ENCODE data around the gene MCIDAS.

The MCIDAS gene

DNA sequence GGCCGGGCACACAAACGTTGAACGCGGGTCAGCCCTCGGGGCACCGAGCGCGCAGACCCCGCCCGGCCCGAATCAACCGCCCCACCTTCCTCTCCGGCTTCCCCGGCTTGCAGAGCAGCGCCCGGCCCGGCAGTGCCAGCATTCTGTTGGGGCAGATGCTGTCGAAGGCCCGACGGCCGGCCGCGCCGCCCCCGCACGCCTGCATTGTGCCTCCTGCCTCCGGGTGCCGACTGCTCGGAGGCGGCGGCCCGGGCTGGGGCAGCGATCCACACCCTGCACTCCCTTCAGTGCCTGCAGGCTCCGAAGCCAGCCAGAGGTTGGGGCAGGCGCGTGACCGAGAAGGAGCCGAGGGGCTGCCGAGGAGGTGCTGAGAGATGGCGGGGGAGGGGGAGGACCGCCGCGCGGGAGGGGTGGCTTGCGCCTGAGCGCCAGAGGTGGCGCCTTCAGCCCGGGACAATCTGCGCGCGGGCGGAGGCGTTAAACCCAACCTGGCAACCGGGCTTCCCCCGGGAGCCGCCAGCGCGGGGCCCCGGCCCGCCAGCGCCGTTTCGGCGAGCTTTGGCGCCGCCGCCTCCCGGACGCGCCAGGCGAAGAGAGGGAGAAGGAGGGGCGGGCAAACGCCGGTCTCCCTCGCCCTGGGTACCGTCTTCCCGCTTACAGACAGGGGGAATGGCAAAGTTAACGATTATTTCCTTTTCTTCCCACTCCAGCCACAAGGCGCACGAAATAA is at the start of gene MCIDAS:
TSS of gene MCIDAS (minus strand) at position 382 of the 730 bp plus-strand sequence. CDS start at position 205, 177 bp downstream.
- peak; percentile 90 for DNase-seq

DNA sequence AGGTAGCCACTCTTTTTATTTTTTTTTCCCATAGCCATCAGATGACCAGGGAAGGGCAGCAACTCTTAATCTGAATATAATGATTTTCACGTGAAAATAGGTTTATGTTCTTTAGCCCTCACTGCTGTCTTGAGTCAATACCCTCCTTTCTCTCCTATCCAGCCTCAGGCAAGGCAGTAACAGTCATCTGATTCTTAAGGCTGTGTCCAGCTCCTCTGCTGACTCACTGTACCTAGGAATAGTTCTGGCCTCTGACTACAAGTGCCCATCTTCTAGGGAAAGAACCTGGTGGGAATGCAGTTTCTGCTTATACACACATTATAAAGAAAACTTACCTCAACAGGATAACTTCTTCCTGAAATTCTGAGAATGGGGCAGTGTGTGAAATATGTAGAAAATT is 49.7 kb upstream of the MCIDAS start:
- no peak for DNase-seq

DNA sequence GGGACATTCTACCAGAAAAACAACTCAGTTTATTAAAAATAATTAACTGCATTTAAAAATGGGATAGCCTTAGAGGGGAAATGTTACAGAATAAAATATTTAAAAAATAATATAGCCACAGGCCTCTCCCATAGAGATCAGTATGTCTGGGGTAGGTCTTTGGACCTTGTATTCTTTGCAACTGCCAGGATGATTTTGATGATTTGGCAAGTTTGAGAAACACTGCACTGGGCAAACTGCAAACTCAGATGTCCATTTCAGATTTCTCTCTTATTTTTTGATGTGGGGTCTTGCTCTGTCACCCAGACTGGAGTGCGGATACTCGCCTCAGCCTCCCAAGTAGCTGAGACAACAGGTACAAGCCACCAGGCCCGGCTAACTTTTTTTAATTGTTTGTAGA is 31.2 kb upstream of the MCIDAS start:
- DNase-seq = no peak

DNA sequence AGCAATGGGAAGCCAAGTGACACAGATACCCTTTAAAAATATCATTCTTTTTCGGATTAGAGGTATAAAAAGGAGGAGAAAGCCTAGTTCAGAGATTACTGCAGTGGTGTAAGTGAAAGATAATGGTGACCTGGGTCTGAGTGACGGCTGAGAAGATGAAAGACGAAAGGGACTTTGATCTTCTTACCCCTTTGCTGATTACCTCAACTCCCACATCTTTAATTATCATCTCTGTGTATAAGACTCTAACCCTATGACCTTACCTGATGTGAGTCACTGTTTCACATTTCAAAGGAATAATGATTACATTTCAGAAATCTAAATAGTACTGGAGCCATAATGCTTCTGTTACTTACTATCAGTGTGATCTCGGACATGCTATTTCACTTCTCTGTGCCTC is 27.7 kb upstream of the MCIDAS start:
- no peak for DNase-seq

DNA sequence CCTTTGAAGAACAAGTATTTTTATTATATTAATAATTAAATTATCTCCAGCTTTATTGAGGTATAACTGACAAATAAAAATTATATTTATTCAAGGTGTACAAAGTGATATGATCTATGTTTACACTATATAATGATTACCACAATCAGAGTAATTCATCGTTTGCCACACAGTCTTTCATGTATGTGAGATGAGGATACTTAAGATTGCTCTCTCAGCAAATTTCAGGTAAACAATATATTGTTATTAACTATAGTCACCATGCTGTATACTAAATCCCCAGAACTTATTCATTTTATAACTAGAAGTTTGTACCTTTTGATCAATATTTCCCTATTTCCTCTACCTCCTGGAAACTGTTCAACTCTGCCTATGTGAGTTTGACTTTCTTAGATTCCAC is 22.9 kb upstream of the MCIDAS start:
- no peak for DNase-seq

DNA sequence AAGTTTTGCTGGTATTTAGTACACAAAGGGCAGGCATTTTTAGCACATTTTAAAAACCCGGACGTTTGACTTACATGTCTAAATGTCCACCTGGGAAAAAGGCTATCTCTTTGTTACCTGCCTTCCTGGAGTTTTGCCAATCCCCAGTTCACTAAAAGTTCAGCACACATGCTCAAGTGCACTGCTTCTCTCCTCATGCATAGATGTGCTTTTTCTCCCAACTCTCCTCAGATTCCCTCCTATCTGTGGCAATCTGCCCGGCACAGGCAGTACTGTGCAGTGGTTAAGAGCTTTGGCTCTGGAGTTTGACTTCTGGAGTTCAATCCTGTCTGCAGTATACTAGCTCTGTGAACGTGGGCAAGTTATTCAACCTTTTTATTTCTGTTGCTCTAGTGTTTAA is 14.6 kb upstream of the MCIDAS start:
- peak; percentile 83 for DNase-seq

DNA sequence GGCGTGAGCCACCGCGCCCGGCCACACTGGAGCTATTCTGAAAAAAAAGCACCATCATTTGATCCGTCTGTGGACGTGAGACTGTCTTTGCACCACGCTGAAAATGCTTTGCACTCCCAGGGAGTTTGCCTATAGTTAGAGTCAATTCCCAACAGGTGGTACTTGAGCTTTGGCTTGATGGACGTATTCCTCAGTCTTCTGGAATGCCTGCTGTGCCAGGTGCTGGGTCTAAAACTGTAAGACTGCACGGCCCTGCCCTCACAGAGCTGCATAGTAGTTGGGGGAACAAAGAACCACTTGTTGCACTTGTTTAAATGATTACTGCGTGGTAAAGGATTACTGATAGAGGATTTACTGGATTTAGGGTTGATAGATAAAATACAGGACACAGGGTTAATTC is 9.7 kb upstream of the MCIDAS start:
- no peak for DNase-seq

DNA sequence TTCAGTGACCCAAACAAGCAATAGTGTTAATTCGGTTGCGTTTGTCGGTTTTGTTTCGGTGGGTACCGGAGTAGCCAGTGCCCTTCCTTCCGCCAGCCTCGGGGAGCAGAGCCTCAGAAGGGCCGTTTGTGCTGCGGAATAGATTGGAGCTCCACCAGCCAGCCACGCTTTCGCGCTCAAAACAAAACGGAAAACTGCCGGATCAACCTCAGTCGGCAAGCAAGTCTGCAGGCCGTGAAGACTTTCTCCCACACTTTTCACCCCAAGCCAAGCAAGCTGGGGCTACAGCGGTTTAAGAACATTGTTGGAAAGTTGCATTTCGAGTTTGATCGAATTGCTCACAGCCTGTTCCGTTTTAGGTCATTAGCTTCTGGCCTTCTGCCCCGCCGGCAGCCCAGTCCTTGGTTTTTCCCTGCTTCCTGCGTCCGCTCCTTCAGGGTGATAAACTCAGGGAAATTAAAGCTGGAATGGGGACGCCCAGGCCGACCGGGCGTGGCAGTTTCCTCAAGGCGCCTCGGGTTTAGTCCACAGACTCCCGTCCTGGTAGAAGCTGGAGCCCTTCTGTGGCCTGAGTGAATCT is 7.1 kb upstream of the MCIDAS start:
- DNase-seq = peak; percentile 70

DNA sequence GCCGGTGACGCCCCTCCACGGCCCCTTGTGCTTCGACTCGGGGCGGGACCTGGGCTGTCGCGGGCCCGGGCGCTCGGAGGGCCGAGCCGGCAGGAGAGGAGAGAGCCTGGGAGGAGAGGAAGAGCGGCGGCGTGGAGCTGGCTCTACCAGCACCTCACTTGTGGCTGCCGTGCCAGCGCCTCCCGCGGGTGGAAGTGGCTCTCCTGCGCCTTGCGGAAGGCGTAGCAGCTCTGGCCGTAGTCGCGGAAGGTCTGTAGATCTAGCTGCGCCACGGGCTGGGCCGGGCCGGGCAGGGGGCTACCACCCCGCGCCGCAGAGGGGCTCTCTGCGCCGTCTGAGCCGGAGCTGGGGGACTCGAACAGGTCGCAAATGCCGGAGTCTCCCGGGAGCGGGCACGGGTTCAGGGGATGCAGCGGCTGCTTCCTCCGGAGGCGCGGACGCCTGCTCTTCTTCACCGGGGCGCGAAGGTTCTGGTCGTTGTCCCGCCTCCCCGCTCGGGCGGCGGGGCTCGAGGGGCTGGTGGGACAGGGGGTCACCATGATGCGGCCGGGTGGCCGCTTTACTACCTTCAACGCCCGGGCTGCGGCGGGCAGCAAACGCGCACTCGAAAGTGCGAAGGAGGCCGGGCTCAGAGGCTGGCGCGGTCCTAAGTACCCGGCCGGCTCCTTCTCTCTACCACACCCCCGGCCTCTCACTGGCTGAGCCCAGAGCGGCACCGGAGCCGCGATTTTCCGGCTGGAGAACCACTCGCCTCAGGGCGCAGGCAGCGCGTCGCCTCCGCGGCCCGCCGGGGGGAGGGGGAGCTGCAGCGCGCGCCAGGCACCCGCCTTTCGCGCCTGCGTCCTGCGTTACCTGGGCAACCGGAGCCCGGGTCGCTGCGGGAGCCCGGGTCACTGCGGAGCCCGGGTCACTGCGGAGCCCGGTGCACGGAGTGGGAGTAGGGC is 6.1 kb upstream of the MCIDAS start, which contains the start of gene CCNO:
TSS of gene CCNO (minus strand) at position 624 of the 944 bp plus-strand sequence. CDS start at position 539, 85 bp downstream.
- DNase-seq = peak; percentile 88

DNA sequence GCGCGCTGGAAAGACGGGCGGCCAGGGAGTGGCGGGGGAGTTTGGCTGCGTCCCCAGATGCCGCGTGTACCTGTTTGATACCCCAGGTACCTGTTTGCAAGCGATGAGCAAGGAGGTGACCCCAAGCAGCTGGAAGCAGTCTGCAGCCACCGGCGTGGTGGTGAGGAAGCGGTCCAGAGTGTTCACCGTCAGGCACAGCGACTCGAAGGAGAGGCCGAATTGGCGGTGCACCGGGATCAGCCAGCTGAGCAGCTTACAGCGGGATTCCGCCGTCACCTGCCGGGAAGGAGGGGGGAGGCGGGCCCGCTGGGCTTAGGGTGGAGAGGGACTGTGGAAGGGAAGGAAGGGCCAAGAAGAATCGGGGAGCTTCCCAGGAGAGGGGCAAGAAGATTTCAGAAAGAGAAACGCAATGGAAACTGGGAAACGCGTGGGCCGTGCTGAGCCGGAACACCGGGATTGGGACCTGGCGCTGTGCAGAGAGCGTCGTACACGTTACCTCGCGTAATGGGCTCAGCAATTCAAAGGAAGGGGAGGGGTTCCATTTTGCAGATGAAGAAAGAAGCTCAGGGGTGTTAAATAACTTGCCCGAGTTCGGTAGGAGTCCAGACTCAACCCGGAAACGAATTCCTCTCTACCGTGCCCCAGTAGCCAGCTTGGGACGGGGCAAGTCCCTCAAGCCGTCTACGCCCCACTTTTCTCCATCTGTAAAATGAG is 5.3 kb upstream of the MCIDAS start:
- DNase-seq = peak; percentile 78

DNA sequence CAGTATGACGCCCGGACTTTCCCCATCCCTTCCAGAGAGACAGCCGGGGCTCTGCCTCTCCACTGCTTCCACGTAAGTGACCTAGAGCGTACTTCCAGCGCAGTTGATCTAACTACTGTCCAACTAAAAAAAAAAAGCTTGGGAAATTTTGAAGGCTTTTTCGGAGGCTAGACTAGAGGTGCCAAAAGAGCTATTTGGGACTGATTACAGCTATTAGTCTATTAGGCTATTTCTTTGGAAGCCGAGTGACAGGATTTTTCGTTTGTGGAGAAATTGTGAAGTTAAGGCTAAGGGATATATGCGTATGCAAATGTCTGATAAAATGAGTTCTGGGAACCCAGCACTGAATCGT is 4.8 kb upstream of the MCIDAS start:
- DNase-seq = no peak

DNA sequence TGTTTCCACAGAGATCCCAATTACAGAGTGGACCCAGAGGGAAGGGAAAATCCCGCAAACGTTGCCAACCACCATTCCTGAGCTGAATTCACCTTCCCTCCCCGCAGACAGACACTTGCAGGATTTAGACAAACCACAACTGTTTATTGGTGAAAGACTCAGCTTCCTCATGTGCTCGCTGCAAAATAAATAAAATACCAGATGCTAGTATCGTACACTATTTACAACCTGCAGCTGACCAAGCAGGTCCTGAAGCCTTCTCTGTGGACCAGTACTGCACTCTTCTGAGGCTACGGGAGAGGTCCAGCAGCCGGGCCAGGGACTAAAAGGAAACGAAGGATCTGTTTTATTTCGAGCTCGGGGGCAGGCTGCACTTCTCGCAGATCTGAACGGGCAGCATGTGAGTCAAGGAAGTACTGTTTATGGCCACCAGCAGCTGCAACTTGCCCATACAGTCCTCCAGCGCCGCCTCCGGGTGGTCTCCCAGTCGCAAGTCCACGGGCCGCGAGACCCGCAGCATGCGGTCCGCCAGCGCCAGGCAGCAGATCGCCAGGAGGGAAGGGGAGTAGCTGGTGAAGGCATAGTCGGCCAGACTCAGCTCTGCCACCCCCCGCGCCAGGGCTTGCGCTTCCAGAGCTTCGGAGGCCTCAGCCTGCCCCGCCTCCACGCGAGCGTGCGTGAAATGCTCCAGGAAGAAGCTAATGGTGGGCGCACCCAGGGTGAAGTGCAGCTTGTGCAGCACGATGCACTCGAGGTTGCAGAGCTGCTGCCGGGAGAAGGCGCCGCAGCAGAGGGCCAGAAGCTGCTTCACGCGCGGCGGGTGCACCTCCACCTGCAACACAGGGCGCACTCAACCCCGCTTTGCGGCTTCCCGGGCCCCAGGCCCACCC is 4.2 kb upstream of the MCIDAS start:
- DNase-seq = no peak

DNA sequence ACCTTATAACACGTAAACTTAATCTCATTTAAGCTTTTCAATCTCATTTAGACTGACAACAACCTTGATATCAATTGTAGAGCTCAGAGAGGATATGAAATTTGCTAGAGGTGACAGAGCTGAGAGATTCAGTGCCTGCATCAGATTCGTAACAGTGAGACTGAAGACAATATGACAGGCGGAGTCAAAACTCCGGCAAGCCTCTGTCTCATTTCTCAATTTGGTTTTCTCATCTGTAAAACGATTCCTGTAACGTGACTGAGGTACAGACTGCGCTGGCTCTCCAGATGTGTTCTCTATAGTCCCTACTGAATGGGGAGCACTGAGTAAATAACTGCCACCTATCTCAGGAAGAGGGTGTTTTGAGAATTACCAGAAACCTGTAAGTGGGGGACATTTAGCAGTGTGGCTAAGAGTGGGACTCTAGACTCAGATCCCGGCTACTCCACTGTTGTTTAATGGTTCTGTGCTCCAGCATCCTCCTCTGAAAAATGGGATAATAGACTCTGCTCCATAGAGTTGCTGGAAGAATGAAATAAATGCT is 3.0 kb upstream of the MCIDAS start:
- no peak for DNase-seq

DNA sequence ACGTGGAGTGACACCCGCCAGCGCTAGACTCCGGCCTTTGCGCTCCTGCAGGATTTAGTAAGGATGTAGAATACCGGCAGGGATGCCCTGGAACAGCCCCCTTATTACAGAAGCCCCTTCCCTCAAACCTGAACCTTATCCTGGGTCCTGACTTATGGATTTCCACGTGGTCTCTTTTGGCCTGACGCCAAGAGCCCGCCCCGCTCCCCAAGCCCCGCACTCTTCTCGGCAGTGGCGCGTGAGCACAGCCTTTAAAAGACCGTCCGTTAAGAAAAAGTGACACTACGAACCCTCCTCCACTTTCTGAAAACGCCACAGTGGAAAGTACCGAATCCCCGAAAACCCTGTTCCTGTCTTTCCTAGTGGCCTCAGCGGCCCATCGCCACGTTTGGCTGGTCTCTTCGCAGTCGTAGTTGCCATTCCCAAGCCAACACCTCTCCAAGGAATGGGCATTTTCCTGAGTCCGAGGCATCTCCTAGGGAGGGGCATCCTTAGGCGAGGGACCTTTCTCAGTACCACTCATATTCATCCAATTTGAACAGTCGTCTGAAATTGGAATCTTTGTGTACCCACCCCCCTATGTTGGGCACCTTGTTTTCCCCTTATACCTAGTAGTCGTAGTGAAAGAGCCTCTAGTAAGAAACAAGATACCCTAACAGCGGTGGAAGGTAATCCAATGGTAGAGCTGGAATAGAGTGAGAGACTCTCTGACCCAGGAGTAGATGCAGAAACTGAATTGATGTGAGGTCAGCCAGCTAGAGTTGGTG is 732 bp upstream of the MCIDAS start:
- DNase-seq = no peak

DNA sequence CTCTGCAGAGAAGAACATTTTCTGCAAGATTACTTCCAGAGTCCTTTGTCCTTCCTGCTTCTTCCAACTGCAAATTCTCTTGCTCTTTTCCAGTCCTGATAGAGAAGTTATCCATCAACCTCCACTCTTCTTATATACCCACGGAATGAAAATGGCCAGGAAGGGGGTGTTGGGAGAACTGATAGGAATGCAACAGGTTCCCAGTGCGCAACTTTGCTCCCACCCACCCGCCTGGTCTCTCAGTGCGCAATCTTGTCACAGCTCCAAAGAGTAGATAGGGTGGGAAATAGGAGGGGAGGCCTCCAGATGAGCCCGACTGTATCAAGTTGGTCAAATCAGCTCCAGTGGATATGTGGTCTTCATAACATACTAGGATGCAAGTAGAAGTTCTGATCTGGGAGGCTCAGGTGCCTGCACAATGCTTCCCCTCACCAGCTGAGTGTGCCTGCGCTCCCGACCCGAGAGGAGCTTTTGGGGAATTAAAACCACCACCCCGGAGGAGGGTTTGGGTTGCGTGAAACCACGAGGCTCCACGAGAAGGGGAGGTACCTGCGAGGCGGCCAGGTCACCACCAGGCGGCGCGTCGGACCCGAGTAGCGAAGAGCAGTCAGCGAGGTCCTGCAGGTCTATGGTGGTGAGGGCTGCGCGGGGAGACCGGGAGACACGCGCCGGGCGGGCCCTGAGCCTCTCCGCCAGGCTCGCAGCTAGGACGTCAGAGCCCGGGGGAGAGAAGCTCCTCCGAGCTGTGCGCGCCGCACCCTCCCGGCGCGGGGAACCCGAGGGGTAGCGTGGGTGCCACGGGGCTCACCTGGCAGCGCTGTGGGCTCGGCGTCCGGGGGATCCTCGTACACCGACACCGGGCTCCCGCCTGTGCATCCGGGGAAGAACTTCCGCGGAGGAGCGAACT is 835 bp downstream of the MCIDAS start:
- peak; percentile 94 for DNase-seq

DNA sequence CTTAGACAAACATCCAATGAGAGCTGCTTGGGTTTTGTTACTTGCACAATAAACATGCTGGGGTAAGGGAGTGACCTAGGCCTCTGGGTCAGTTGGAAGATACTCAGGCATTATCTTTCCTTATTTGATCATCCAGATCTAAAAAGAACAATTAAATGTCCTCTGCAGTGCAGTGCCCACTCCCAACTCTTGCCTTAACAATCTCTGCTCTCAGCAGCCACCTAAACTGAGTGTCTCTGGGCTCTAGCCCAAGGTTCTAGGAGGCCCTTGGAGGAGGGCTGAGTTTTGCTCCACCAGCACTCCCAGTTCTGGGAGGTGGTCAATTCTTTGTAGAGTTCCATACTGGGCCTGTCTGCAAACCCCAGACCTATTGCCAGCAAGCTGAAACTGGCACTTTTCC is 1.8 kb downstream of the MCIDAS start:
- DNase-seq = no peak

DNA sequence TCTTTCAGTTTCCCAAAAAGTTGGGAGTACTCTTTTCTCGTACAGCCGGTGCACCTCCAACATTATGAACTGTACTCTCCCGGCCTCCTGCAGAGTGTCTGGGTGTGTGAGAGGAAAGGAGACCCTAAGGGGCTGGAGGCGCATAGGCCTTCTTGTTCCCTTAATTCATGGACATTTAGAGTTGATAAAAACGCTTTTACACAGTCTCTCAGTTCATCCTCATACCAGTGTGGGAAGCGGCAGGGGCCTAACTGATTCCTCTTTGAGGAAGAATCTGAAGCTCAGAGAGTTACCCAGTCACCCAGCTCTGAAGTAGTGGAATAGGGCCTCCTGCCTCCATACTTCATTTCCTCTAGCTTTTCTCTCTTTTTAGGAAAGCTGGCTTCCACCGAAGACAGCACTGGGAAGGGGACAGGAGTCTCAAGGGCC is 3.3 kb downstream of the MCIDAS start:
- DNase-seq = no peak

DNA sequence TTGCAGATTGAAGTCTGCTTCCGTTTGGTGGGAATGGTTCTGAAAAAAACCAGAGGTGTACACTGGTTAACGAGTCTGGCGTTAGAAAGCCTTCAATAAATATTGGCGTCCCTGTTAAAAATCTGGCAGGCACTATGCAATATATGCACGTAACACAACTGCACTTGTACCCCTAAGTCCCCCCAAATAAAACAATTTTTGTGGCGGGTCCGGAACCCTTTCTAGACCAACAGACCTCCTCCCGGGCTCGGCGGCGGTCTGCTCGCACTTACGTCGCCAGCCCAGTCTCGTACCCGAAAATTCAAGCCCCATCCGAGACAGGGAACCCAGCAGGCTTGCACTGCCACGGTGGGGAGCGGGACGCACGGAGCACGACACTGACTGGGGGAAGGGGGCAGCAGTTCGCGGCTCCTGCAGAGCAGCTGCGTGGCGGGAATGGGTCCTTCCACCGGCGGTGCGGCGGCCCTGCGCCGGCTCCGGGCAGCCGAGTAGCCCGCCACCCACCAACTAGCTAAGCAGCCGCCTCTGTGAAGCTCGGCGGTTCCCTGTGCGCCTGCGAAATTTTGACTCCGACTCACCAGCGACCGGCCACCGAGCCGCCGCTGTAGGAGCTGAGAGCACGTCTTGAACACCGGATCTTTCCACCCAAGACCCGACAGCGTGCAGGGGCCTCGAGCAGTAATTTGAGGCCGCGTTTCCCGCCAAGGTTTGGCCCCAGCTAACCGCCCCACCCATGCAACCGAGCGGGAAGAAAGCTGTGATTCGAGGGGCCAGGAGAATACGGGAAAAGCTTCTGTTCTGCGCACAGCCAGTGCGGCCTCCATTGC is 3.9 kb downstream of the MCIDAS start:
- no peak for DNase-seq
